ENCODE data around the gene PLEKHO2.

DNA sequence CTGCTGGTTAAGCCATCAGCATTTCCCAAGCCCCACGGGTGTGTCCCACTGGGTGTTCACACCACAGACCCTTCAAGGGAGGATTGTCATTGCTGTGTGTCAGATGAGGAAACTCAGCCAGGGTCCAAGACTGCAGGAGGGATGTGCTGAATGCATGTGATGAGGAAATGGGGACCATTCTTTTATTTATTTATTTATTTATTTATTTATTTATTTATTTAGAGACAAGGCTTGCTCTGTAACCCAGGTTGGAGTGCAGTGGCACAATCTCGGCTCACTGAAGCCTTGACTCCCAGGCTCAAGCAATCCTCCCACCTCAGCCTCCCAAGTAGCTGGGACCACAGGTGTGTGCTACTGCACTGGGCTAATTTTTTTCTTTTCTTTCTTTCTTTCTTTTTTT is 37.1 kb upstream of the PLEKHO2 start:
- TF ChIP-seq, protein P1, sequence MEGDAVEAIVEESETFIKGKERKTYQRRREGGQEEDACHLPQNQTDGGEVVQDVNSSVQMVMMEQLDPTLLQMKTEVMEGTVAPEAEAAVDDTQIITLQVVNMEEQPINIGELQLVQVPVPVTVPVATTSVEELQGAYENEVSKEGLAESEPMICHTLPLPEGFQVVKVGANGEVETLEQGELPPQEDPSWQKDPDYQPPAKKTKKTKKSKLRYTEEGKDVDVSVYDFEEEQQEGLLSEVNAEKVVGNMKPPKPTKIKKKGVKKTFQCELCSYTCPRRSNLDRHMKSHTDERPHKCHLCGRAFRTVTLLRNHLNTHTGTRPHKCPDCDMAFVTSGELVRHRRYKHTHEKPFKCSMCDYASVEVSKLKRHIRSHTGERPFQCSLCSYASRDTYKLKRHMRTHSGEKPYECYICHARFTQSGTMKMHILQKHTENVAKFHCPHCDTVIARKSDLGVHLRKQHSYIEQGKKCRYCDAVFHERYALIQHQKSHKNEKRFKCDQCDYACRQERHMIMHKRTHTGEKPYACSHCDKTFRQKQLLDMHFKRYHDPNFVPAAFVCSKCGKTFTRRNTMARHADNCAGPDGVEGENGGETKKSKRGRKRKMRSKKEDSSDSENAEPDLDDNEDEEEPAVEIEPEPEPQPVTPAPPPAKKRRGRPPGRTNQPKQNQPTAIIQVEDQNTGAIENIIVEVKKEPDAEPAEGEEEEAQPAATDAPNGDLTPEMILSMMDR (IDR thresholded peaks at IDR 0.05; ENCODE audit: insufficient read depth, low read length, poor library complexity, severe bottlenecking): no peak
- no peak for TF ChIP-seq EZH2phosphoT487 (conservative IDR thresholded peaks at IDR 0.05; ENCODE audit: low read length)
